ENCODE measurements around the gene FREM1. TPM values are rescaled to one million over a fixed set of nuclear protein-coding genes. Genes with fewer than 3 reads are reported as not detected.

FREM1 gene
- total and polyA plus RNA-seq, 10 of the 15 experiments (the other 5 are each of a cell fraction or from before 2014, with no cell fraction given), result 0.01 to 0.16 (median 0.08) TPM; not detected in 7

- no TSS peak for BruUV-seq (replicated peaks)
- Histone ChIP-seq H3K27ac (ENCODE audit: control insufficient read depth, insufficient read depth) (no peak overlapping the region), H3K4me1 (ENCODE audit: control insufficient read depth, insufficient read depth, low read length) (no peaks in the 10 kb centered on the region), H3K4me2 (ENCODE audit: control insufficient read depth, insufficient read depth) (no peak overlapping the region), H3K36me3 (ENCODE audit: control insufficient read depth in 2 of 2, insufficient read depth in 2 of 2, low read length in 1 of 2) (no peaks in the 10 kb centered on the region), H3K4me3 (no peak overlapping the region), H4K20me1 (ENCODE audit: control insufficient read depth, insufficient read depth) (no peaks in the 10 kb centered on the region), H3K9me3 (replicated peaks; ENCODE audit: control insufficient read depth, insufficient read depth, low read length) (no peaks in the 10 kb centered on the region), H3K9ac (ENCODE audit: control insufficient read depth, insufficient read depth, low read length) (no peak overlapping the region), H3K79me2 (ENCODE audit: control insufficient read depth, insufficient read depth, low read length) (no peaks in the 10 kb centered on the region), H3K27me3 (replicated peaks in 1 of 2; ENCODE audit: control insufficient read depth in 2 of 2, insufficient read depth in 2 of 2, low read length in 1 of 2) (no peaks in the 10 kb centered on the region), H2AFZ (ENCODE audit: control insufficient read depth, low read depth, low read length) (no peak overlapping the region)
- FAIRE-seq (no peak), DNase-seq (ENCODE audit: low read depth, low spot score) (no peak), ATAC-seq (no peak)
- SMC1A ChIA-PET (ENCODE audit: uncharacterized antibody, unreplicated experiment), result no interaction called here
- POLR2A ChIA-PET, result no interaction called here
- intact Hi-C loops (cut with micrococcal nuclease; ENCODE audit: unreplicated experiment) (no loop called here), in situ Hi-C loops (cut with MboI) (no loop called here)
- TF ChIP-seq ATF7 (IDR thresholded peaks at IDR 0.05; ENCODE audit: low read depth) (no peak), NRF1 (conservative IDR thresholded peaks at IDR 0.05; ENCODE audit: low read depth, low read length) (no peak), HDGF (IDR thresholded peaks at IDR 0.05) (no peak), E4F1 (IDR thresholded peaks at IDR 0.05; ENCODE audit: borderline replicate concordance, partially characterized antibody) (no peak), MEF2A (IDR thresholded peaks at IDR 0.05; ENCODE audit: insufficient read depth, low read depth, low read length) (no peak)
- CTCF ChIA-PET, result no interaction called here
- RAD21 ChIA-PET (ENCODE audit: unreplicated experiment), result no interaction called here
These were observed 81.0 kb downstream of the FREM1 start for GRCh38 chr9:14829204-14829603.

- CTCF ChIA-PET, result no interaction called here
- BruUV-seq (replicated peaks), result no TSS peak
- no peaks in the 10 kb centered on the region for H3K79me2 ChIP-seq (ENCODE audit: control insufficient read depth, insufficient read depth, low read length)
- DNase-seq (ENCODE audit: low read depth, low spot score), result no peak
- 10% methylated on average over 3 of the region's 3 CpGs for WGBS (ENCODE audit: insufficient coverage, insufficient replicate concordance, low lambda C conversion rate, missing lambda C conversion rate)
- H3K27me3 ChIP-seq (replicated peaks in 1 of 2; ENCODE audit: control insufficient read depth in 2 of 2, insufficient read depth in 2 of 2, low read length in 1 of 2), result no peaks in the 10 kb centered on the region
- no peak for ATAC-seq
- no peak overlapping the region for H3K4me3 ChIP-seq
- no peaks in the 10 kb centered on the region for H4K20me1 ChIP-seq (ENCODE audit: control insufficient read depth, insufficient read depth)
- H2AFZ ChIP-seq (ENCODE audit: control insufficient read depth, low read depth, low read length), result no peak overlapping the region
- intact Hi-C loops (cut with micrococcal nuclease; ENCODE audit: unreplicated experiment), result no loop called here
- H3K27ac ChIP-seq (ENCODE audit: control insufficient read depth, insufficient read depth), result no peak overlapping the region
- FAIRE-seq, result no peak
- H3K36me3 ChIP-seq (ENCODE audit: control insufficient read depth in 2 of 2, insufficient read depth in 2 of 2, low read length in 1 of 2), result no peaks in the 10 kb centered on the region
- POLR2A ChIA-PET, result no interaction called here
- in situ Hi-C loops (cut with MboI), result no loop called here
- SMC1A ChIA-PET (ENCODE audit: uncharacterized antibody, unreplicated experiment), result interaction anchor here (0.9 kb wide), 1 partner anchor 319 kb away, joined by 3 read pairs; no protein-coding TSS in a partner anchor
- H3K9ac ChIP-seq (ENCODE audit: control insufficient read depth, insufficient read depth, low read length), result no peak overlapping the region
- H3K4me2 ChIP-seq (ENCODE audit: control insufficient read depth, insufficient read depth), result no peak overlapping the region
- H3K9me3 ChIP-seq (replicated peaks; ENCODE audit: control insufficient read depth, insufficient read depth, low read length), result no peaks in the 10 kb centered on the region
- RAD21 ChIA-PET (ENCODE audit: unreplicated experiment), result no interaction called here
- H3K4me1 ChIP-seq (ENCODE audit: control insufficient read depth, insufficient read depth, low read length), result peaks cover 4% of the 10 kb centered on the region; the same call in 1 of the 2 replicates
- no peak for TF ChIP-seq ATF3 (IDR thresholded peaks at IDR 0.05; ENCODE audit: borderline replicate concordance, extremely low read depth, low read depth, low read length)
- TF ChIP-seq ZBTB33 (IDR thresholded peaks at IDR 0.05), result no peak
- TF ChIP-seq EZH2 (IDR thresholded peaks at IDR 0.05; ENCODE audit: borderline replicate concordance, control insufficient read depth, low read depth, low read length), result no peak
- TF ChIP-seq USF2 (IDR thresholded peaks at IDR 0.05; ENCODE audit: borderline replicate concordance, low read depth, low read length), result no peak
- TF ChIP-seq CBX5 (IDR thresholded peaks at IDR 0.05; ENCODE audit: low read depth), result no peak
- TF ChIP-seq MLLT1 (IDR thresholded peaks at IDR 0.05), result no peak
These were observed 82.4 kb downstream of the FREM1 start for GRCh38 chr9:14827805-14828204.
